ENCODE results near the gene ZCCHC10.

Gene ZCCHC10

GRCh38 chr5:132952829-132953228 is 73.5 kb downstream of the ZCCHC10 start:
- H3K4me1 Mint-ChIP-seq: peaks cover 25% of the 10 kb centered on the region
- peak overlapping the region; percentile 9 for H3K27ac Mint-ChIP-seq
- peaks cover 21% of the 10 kb centered on the region for H3K36me3 Mint-ChIP-seq
- ATAC-seq (ENCODE audit: low read depth): no peak
- H3K4me3 Mint-ChIP-seq: no peak overlapping the region
- no peaks in the 10 kb centered on the region for H3K27me3 Mint-ChIP-seq
- H3K9me3 Mint-ChIP-seq: no peaks in the 10 kb centered on the region
- no peak for DNase-seq (ENCODE audit: low spot score in 2 of 2)

DNA sequence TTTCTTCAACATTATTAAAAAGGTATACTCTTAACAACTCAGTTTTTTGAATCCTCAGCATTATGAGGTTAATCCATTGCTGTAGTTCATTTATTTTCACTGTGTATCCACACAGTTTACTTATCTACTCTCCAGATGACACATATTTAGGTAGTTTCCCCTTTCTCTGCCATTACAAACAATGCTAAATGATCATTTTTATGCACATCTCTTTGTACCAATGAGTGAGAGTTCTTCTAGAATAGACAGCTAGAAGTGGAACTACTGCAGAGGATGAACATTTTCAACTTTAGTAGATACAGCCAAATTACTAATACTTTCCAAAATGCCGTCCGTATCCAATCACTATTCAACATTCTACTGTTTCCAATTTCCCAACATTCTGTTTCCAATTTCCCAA is 74.5 kb downstream of the ZCCHC10 start:
- Mint-ChIP-seq H3K27ac (peak overlapping the region; percentile 9), H3K4me3 (no peak overlapping the region), H3K9me3 (no peaks in the 10 kb centered on the region), H3K36me3 (peaks cover 21% of the 10 kb centered on the region), H3K27me3 (no peaks in the 10 kb centered on the region), H3K4me1 (peaks cover 28% of the 10 kb centered on the region)
- DNase-seq (ENCODE audit: low spot score in 2 of 2) (no peak), ATAC-seq (ENCODE audit: low read depth) (no peak)

DNA sequence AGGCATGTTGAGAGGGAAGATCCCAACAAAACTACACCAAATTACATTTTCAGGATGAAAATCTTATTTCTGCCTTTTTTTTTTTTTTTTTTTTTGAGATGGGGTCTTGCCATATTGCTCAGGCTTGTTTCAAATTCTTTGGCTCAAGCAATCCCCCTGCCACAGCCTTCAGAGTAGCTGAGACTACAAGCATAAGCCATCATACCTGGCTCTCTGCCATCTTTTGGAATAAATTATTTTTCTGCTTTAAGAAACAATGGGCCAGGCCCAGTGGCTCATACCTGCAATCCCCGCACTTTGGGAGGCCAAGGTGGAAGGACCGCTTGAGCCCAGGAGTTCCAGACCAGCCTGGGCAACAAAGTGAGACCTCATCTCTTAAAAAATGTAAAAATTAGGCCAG is 77.2 kb downstream of the ZCCHC10 start:
- H3K36me3 Mint-ChIP-seq: peaks cover 19% of the 10 kb centered on the region
- H3K27ac Mint-ChIP-seq: no peak overlapping the region
- DNase-seq (ENCODE audit: low spot score in 2 of 2) (no peak), ATAC-seq (ENCODE audit: low read depth) (no peak)
- no peaks in the 10 kb centered on the region for H3K27me3 Mint-ChIP-seq
- H3K4me1 Mint-ChIP-seq: peaks cover 30% of the 10 kb centered on the region
- H3K4me3 Mint-ChIP-seq: no peak overlapping the region
- no peaks in the 10 kb centered on the region for H3K9me3 Mint-ChIP-seq

- no peak overlapping the region for H3K4me3 Mint-ChIP-seq
- H3K9me3 Mint-ChIP-seq: no peaks in the 10 kb centered on the region
- H3K36me3 Mint-ChIP-seq: peaks cover 13% of the 10 kb centered on the region
- H3K4me1 Mint-ChIP-seq: peaks cover 27% of the 10 kb centered on the region
- DNase-seq (ENCODE audit: low spot score in 2 of 2) (no peak), ATAC-seq (ENCODE audit: low read depth) (no peak)
- H3K27me3 Mint-ChIP-seq: no peaks in the 10 kb centered on the region
- H3K27ac Mint-ChIP-seq: peak overlapping the region; percentile 59
Measured at GRCh38 chr5:132947671-132948070, 78.7 kb downstream of the ZCCHC10 start.

Data from memory B cell (primary cell).